ENCODE data around the gene EPHB1.

EPHB1 gene

GRCh38 chr3:134904776-134905646 lies 110.0 kb downstream of the EPHB1 start:
- in situ Hi-C loops (cut with MboI; ENCODE audit: low sequenced_read_pairs): no loop called here

GRCh38 chr3:134905647-134905935 lies 110.5 kb downstream of the EPHB1 start:
- in situ Hi-C loops (cut with MboI; ENCODE audit: low sequenced_read_pairs): no loop called here

GRCh38 chr3:134908271-134908670 lies 113.2 kb downstream of the EPHB1 start:
- in situ Hi-C loops (cut with MboI; ENCODE audit: low sequenced_read_pairs): no loop called here

- in situ Hi-C loops (cut with MboI; ENCODE audit: low sequenced_read_pairs): no loop called here
These were observed 115.0 kb downstream of the EPHB1 start for GRCh38 chr3:134910026-134910425.

GRCh38 chr3:134911586-134912548 lies 116.8 kb downstream of the EPHB1 start:
- in situ Hi-C loops (cut with MboI; ENCODE audit: low sequenced_read_pairs): no loop called here

GRCh38 chr3:134916276-134916961 lies 121.4 kb downstream of the EPHB1 start:
- in situ Hi-C loops (cut with MboI; ENCODE audit: low sequenced_read_pairs): no loop called here

- in situ Hi-C loops (cut with MboI; ENCODE audit: low sequenced_read_pairs): no loop called here
These were observed 122.6 kb downstream of the EPHB1 start for GRCh38 chr3:134917631-134918030.

GRCh38 chr3:134918441-134918840 lies 123.4 kb downstream of the EPHB1 start:
- in situ Hi-C loops (cut with MboI; ENCODE audit: low sequenced_read_pairs): no loop called here

- in situ Hi-C loops (cut with MboI; ENCODE audit: low sequenced_read_pairs): no loop called here
These were observed 127.0 kb downstream of the EPHB1 start for GRCh38 chr3:134922101-134922500.

- in situ Hi-C loops (cut with MboI; ENCODE audit: low sequenced_read_pairs): no loop called here
These were observed 127.8 kb downstream of the EPHB1 start for GRCh38 chr3:134922866-134923265.

GRCh38 chr3:134923286-134923685 lies 128.2 kb downstream of the EPHB1 start:
- in situ Hi-C loops (cut with MboI; ENCODE audit: low sequenced_read_pairs): no loop called here

- in situ Hi-C loops (cut with MboI; ENCODE audit: low sequenced_read_pairs): no loop called here
These were observed 132.5 kb downstream of the EPHB1 start for GRCh38 chr3:134927599-134927998.

- in situ Hi-C loops (cut with MboI; ENCODE audit: low sequenced_read_pairs): no loop called here
These were observed 133.3 kb downstream of the EPHB1 start for GRCh38 chr3:134928392-134928791.

- in situ Hi-C loops (cut with MboI; ENCODE audit: low sequenced_read_pairs): no loop called here
These were observed 133.8 kb downstream of the EPHB1 start for GRCh38 chr3:134928819-134929218.

GRCh38 chr3:134929976-134930375 lies 134.9 kb downstream of the EPHB1 start:
- in situ Hi-C loops (cut with MboI; ENCODE audit: low sequenced_read_pairs): no loop called here

- in situ Hi-C loops (cut with MboI; ENCODE audit: low sequenced_read_pairs): no loop called here
These were observed 136.2 kb downstream of the EPHB1 start for GRCh38 chr3:134931045-134931785.

- in situ Hi-C loops (cut with MboI; ENCODE audit: low sequenced_read_pairs): no loop called here
These were observed 137.0 kb downstream of the EPHB1 start for GRCh38 chr3:134932035-134932434.

- in situ Hi-C loops (cut with MboI; ENCODE audit: low sequenced_read_pairs): no loop called here
These were observed 138.9 kb downstream of the EPHB1 start for GRCh38 chr3:134933997-134934396.

GRCh38 chr3:134934933-134935332 lies 139.9 kb downstream of the EPHB1 start:
- in situ Hi-C loops (cut with MboI; ENCODE audit: low sequenced_read_pairs): no loop called here

GRCh38 chr3:134937256-134938028 lies 142.4 kb downstream of the EPHB1 start:
- in situ Hi-C loops (cut with MboI; ENCODE audit: low sequenced_read_pairs): no loop called here
